AG04450 (cell line): ENCODE data around the gene CFAP161. TPM values are rescaled to one million over a fixed set of nuclear protein-coding genes. Genes with fewer than 3 reads are reported as not detected.

Source experiments
- CTCF ChIA-PET: fragments of 300-600, 350-600 bp; formaldehyde crosslinking; extraction: SDS; loops from one replicate; lab custom pipeline; 2022; ENCODE audit warnings: antibody characterized with exemption, inconsistent platforms; lab: Charles Lee
- POLR2A ChIA-PET: fragments of 350-600 bp; formaldehyde crosslinking; extraction: SDS; loops from one replicate; lab custom pipeline; 2021; ENCODE audit warnings: antibody characterized with exemption, inconsistent platforms; lab: Yijun Ruan, JAX
- DNase-seq: peaks from one replicate; pipeline ENCODE4 v3.0.0-alpha.2; 2011; ENCODE audit warnings: low read depth, low spot score
- H3K27ac ChIP-seq: one replicate; pipeline ENCODE4 v1.5.1; 2012; ENCODE audit warnings: low read depth, low read length, control low read depth
- H3K27me3 ChIP-seq: one replicate; pipeline ENCODE4 v1.6.0; 2012; ENCODE audit warnings: low read length; ENCODE audit not compliant: control insufficient read depth, insufficient read depth
- H3K4me3 ChIP-seq: 2 replicates; pipeline ENCODE4 v1.5.1; 2011; ENCODE audit warnings: mild to moderate bottlenecking, low read depth, low read length, control low read depth
- H3K9me3 ChIP-seq: 2 replicates; pipeline ENCODE4 v1.5.1; 2012; ENCODE audit warnings: low read length; ENCODE audit not compliant: control insufficient read depth, insufficient read depth
- CTCF ChIP-seq: IDR thresholded peaks from 2 replicates; pipeline ENCODE4 v1.5.1; 2011; ENCODE audit warnings: low read depth, low read length, control low read depth, inconsistent platforms
- polyA plus RNA-seq: library from polyadenylated mRNA; depleted of rRNA; stranded (reverse); fragments of >200 nt; gene quantifications from 2 replicates; pipeline ENCODE4 v1.2.3, GENCODE V29; 2011

The CFAP161 gene
- polyA plus RNA-seq, 1 experiment, result not detected

- Histone ChIP-seq H3K4me3 (no peak overlapping the region), H3K27ac (no peak overlapping the region), H3K27me3 (peaks cover 14% of the 10 kb centered on the region), H3K9me3 (no peaks in the 10 kb centered on the region)
- no peak for DNase-seq
- TF ChIP-seq CTCF, result no peak
- CTCF ChIA-PET, result interaction anchor here (0.7 to 23.6 kb wide), 2 partner anchors 167 to 173 kb away, joined by 3 to 728 read pairs; no protein-coding TSS in a partner anchor
- POLR2A ChIA-PET, result no interaction called here
These were observed 35.0 kb upstream of the CFAP161 start for GRCh38 chr15:81098861-81099651.

- H3K4me3 ChIP-seq, result no peak overlapping the region
- TF ChIP-seq CTCF, result no peak
- ChIA-PET POLR2A (no interaction called here), CTCF (interaction anchor here (1.3 to 23.6 kb wide), 2 partner anchors 125 to 164 kb away, joined by 7 to 728 read pairs; no protein-coding TSS in a partner anchor)
- no peak overlapping the region for H3K27ac ChIP-seq
- DNase-seq, result no peak
- H3K9me3 ChIP-seq, result no peaks in the 10 kb centered on the region
- H3K27me3 ChIP-seq, result peaks cover 12% of the 10 kb centered on the region
These were observed 31.9 kb upstream of the CFAP161 start for GRCh38 chr15:81101894-81102815.

GRCh38 chr15:81103857-81104256 is 30.2 kb upstream of the CFAP161 start:
- CTCF ChIA-PET, result interaction anchor here (1.2 to 23.6 kb wide), 3 partner anchors 157 to 171 kb away, joined by 3 to 728 read pairs (median 18); no protein-coding TSS in a partner anchor
- no peak for TF ChIP-seq CTCF
- POLR2A ChIA-PET, result no interaction called here
- no peak overlapping the region for H3K4me3 ChIP-seq
- DNase-seq, result no peak
- no peaks in the 10 kb centered on the region for H3K9me3 ChIP-seq
- H3K27me3 ChIP-seq, result peaks cover 7% of the 10 kb centered on the region
- no peak overlapping the region for H3K27ac ChIP-seq

GRCh38 chr15:81105545-81105944 is 28.5 kb upstream of the CFAP161 start:
- no peak for DNase-seq
- ChIA-PET CTCF (interaction anchor here (0.8 to 23.6 kb wide), 6 partner anchors 51 to 297 kb away, joined by 3 to 728 read pairs (median 14); no protein-coding TSS in a partner anchor), POLR2A (no interaction called here)
- no peak overlapping the region for H3K27ac ChIP-seq
- H3K9me3 ChIP-seq, result no peaks in the 10 kb centered on the region; the same call in 1 of the 2 replicates
- no peak for TF ChIP-seq CTCF
- no peak overlapping the region for H3K4me3 ChIP-seq
- peaks cover 10% of the 10 kb centered on the region for H3K27me3 ChIP-seq
